Urothelium cell line (cell line): ENCODE measurements around the gene BAG1.

Source experiments
- DNase-seq: peaks from one replicate; pipeline ENCODE4 v3.0.0; 2011; ENCODE audit warnings: low spot score, mixed read lengths
- FAIRE-seq: peaks from 2 replicates; lab custom pipeline; 2011; peaks lifted over from hg19 to GRCh38; lab: Jason Lieb, UNC

BAG1 gene

DNA sequence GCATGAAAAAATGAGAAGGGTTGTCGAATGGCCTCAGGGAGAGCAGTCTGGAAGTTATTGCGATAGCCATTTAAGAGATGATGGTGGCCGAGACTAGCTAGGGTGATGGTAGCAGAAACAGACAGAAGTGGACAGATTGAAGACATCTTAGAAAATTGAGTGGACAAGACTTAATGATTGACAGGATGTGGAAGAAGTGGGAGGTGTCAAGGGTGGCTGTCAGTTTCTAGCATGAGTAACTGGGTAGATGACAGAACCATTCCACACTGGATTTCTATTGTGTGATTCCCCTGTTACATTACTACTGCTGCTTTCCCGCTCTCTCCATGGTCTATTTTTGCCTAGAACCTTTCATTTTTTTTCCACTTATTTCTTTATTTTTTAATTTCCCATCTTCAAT, 13.0 kb upstream of the BAG1 start:
- DNase-seq (no peak), FAIRE-seq (no peak)

- FAIRE-seq (no peak), DNase-seq (no peak)
Observed at GRCh38 chr9:33273972-33274328, 9.4 kb upstream of the BAG1 start.

DNA sequence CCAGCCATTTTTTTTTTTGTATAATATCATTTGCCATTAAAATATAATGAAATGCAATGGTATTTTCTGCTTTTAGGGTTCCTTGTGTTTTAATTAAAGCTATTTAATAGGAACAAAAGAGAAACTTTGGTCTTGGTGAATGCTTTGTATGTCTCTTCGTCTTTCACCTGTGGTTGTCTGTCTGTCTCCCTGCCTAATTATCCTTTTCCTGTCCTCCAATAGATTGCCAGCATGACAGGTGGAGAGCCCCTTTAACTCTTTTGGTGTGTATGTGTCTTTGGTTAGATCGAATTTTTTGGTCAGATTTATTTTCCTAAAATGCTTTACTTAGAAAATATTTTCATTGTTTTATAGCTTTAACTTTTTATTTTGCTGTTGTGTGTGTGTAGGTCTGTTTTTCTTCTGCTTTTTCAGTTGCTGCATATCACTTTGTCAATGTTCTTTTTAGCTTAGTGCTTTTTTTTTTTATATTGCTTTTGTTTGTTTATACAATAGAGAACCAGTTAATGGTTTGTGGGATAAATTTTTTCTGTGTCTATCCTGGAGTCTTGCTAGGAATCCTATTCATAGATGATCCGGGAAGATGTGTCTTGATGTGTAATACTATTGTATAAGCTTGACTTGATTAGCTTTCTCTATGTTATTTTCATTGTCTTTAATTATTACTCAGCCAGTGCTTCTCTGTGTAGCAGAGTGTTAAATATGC, 8.9 kb upstream of the BAG1 start:
- DNase-seq (no peak), FAIRE-seq (no peak)

- no peak for FAIRE-seq
- no peak for DNase-seq
Observed at GRCh38 chr9:33272061-33272460, 7.6 kb upstream of the BAG1 start.

DNA sequence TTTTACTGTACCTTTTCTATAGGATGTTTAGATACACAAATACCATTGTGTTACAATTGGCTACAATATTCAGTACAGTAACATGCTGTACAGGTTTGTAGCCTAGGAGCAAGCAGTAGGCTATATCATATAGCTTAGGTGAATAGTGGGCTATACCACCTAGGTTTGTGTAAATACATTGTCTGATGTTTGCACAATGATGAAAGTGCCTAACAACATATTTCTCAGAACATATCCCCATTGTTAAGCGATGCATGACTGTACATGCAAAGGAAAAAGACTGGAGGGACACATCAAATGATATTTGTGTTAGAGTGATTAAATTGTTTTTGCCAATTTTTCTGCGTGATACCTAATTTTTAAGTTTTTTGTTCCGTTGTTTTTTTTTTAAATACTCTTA, 5.6 kb upstream of the BAG1 start:
- FAIRE-seq (no peak), DNase-seq (no peak)

- DNase-seq (no peak), FAIRE-seq (no peak)
Observed at GRCh38 chr9:33267151-33267767, 2.8 kb upstream of the BAG1 start.

DNA sequence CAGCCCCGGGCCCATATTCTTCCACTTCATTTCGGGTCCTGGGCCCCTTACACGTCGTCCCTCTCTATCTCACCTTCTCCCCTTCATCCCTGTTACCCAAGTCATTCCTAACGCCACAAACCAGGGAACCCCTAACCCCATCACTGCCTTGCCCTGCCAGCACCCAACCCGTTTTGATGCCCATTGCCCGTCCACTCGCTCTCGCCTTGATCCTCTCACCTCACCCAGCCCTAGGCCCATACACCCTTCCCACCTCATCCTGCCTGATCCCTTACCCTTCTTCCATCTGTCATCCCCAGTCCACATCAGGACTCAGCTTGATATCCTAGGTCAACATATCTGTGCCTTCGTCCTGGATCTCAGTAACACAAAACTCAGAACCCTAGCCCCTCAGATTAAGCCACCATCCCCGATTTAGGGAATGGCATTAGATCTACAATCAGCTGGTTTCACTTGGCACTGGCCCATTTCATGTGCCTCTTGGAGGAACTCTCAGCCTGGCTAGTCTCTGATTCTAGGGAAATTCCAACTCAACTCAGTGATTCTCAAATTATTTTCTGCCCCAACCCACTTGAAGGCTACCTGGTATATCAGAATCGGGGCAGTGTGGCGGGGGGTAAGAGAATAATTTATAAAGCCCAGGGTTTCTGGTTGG, 830 bp upstream of the BAG1 start:
- DNase-seq = no peak
- FAIRE-seq = peak; percentile 56

GRCh38 chr9:33264003-33264472, 470 bp downstream of the BAG1 start:
- DNase-seq = peak; percentile 41
- no peak for FAIRE-seq

DNA sequence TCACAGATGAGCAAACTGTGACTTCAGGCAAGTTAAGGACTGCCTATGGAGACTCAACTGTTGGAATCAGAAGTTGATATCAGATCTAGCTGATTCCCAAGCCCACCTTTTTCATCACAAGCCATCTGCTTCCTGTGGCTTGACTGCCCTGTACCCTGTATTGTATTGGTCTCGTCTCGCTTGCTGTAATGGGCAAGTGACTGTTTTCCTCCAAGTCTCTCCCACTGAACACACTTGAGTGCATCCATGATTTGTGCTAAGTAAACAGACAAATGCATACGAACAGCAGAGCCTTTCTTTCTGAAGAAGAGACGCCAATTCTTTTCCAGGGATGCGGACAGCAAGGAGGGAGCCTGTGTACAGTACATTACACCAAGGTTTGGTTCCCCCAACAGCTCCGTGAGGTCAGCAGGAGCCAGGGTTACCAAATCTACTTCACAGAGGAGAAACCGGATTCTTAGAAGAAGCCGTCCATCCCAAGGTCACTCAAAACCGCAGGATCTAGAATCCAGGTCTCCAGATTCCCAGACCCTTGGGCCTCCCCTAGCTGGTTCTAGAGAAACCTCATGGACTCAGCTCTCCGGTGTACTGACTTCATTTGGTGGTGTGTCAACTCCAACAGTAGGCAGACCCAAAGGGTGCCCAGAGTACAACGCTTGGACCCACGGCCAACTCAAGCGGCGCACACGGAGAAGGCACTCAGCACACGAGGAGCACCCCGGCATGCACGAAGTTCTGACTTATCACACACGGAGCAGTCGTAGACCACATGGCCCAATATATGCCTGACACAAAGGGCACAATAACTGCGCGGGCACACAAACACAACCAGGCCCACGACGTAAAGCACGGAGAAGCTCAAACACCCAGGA, 1.1 kb downstream of the BAG1 start:
- DNase-seq (peak; percentile 27), FAIRE-seq (peak; percentile 35)

- DNase-seq = no peak
- FAIRE-seq = no peak
Observed at GRCh38 chr9:33260372-33260771, 4.1 kb downstream of the BAG1 start.

GRCh38 chr9:33257276-33257675, 7.2 kb downstream of the BAG1 start:
- FAIRE-seq = no peak

DNA sequence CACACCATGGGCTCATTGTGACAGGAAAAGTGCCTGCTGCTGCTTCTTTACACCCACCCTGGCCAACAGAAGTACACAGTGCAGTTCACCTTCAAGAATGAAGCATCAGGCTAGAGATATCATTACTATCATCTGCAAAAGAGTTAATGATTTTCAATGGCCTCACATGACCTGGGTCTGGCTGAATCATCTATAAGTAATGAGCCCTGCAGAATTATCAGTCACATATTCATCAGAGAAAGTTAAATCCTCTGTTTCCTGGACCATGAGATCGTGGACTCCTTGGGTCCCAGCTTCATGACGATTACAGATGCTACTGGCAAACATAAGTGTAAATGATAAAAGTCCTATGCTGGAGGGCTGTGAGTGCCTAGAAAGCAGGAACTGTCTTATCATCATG, 8.3 kb downstream of the BAG1 start:
- no peak for DNase-seq
- FAIRE-seq = no peak

More at GRCh38 chr9:33257276-33257675, 7.2 kb downstream of the BAG1 start:
- no peak for DNase-seq

GRCh38 chr9:33255471-33255870, 9.0 kb downstream of the BAG1 start:
- no peak for FAIRE-seq
- DNase-seq = no peak

GRCh38 chr9:33255014-33255413, 9.5 kb downstream of the BAG1 start:
- no peak for FAIRE-seq

DNA sequence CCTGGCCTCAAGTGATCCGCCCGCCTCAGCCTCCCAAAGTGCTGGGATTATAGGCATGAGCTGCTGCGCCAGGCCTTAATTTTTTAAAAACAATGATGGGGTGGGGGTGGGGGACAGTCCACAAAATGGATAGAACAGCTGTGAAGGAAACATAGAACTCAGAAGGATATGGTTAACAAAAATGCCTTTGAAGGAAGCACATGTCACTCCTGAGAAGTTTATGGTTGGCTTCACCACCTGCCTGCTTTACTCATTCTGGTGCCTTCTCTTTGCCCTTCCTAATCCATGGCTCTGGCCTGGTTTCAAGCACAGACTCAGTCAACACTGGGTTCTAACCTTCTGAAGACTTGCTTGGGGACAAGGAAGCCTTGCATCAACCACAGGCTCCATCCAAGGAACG, 10.3 kb downstream of the BAG1 start:
- DNase-seq (no peak), FAIRE-seq (no peak)

More at GRCh38 chr9:33255014-33255413, 9.5 kb downstream of the BAG1 start:
- DNase-seq = no peak

- no peak for DNase-seq
- FAIRE-seq = no peak
Observed at GRCh38 chr9:33250458-33250995, 14.0 kb downstream of the BAG1 start.

DNA sequence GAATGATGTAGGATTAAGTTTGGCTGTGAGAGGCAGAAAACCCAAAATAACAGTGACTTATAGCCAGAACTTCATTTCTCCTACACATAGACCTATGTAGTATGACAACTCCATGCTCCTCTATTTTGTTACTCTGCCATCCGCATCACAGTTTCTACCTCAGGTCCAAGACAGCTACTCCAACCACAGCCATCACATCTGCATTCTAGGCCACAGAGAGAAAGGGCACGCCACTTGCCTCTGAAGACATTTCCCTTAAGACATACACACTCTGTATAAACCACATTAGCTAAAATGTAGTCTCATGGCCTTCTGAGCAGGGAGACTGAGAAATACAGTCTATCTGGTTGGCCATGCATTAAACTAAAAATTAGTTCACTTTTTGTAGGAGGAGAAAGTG, 14.5 kb downstream of the BAG1 start:
- FAIRE-seq (peak; percentile 69), DNase-seq (no peak)

GRCh38 chr9:33249087-33249658, 15.3 kb downstream of the BAG1 start:
- FAIRE-seq (no peak), DNase-seq (no peak)

DNA sequence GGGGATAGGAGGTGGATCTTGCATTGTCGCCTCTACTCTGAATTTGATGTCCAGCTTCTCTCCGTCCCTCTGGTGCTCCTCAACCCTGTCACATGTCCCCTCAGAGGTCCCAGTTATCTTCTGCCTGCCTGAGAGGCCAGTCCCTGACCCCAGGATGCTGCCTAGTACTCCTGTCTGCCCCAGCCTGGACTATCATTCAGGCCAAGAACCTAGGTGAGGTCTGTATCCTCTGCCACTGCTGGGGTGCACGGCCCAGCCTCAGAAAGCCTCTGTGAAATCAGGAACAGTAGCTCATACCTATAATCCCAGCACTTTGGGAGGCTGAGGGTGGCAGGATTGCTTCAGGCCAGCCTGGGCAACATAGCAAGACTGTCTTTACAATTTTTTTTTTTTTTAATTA, 15.9 kb downstream of the BAG1 start:
- FAIRE-seq = no peak
- no peak for DNase-seq

DNA sequence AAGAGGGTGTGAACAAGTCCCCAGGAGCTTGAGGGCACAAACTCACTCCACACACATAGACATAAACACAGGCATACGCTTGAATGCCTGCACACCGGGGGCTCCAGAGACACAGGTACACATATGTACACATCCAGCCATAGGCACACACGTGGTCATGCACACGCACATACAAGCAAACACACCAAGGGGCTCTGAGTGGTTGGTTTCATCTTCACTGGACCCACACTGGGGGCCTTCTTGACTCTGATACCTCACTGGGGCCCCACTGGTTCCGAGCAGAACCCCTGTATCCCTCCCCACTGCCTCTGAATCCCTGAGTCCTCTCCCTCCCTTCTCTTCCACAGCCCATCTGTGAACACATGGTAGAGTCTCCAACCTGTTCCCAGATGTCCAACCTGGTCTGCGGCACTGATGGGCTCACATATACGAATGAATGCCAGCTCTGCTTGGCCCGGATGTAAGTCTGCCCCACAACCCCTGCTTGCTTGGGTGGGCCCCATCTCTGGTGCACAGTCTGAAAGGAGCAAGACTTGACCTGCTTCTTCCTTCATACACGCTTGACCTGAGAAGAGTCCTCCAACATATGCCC, 18.1 kb downstream of the BAG1 start:
- FAIRE-seq (no peak), DNase-seq (no peak)
